ENCODE results near the gene NPAS3.

The NPAS3 gene

DNA sequence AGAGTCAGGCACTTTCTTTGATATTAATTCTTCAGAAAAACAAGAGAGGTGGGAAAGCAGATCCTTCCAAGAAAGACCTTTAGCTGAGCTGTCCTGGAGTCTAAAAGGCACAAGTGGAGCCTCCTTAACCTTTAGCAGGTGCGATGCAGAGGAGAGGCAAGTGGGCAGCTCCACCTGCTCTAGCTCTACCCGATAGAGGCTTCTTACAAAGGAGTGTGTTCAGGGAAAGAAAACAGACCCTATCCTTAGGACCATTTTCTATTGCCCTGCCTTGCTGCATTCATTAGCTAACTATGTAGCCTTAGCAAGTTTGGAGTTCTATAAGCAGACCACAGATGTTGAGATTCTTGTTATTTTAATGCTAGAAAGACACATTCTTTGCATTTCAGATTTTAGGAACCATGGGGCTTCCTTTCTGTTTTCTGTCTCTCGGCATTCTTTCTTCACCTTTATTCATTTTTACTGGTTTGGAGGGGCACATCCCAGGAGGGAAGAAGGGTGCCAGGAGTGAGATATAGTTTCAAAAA, 797.7 kb downstream of the NPAS3 start:
- no peak for DNase-seq

DNA sequence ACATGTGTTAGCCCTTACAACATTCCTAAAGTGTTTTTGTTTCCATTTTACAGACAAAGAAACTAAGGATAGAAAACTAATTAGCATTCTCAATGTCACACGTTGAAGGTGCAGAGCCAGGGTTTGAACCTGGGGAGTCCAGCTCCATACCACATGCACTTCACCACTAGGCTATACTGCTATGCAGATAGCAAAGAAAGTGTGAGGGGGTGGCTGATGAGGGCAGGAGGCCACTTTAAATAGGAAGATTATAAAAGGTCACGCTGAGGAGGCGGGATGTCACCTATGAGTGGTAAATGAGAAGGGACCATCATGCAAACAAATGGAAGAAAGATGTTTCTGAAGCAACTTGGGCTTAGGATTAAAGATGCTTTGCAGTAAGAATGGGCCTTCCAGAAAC, 798.3 kb downstream of the NPAS3 start:
- no peak for DNase-seq

DNA sequence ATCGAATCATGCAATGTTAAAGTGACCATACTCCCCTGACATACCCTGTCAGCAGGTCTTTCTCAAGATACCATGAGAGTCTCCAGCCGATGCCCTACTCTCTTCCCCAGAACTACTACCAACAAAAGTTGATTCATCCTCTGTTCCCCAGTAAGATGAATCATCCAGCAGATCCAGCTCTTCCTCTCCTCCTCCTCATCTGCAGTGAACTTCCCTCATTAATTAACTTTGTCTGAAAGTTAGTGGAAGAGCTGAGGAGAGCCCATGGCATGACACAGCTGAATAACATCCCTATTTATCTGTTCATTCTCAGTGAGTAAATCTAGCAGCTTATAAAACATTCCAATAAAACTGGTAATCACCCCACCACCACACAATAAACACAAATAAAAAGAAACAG, 798.8 kb downstream of the NPAS3 start:
- DNase-seq = no peak

DNA sequence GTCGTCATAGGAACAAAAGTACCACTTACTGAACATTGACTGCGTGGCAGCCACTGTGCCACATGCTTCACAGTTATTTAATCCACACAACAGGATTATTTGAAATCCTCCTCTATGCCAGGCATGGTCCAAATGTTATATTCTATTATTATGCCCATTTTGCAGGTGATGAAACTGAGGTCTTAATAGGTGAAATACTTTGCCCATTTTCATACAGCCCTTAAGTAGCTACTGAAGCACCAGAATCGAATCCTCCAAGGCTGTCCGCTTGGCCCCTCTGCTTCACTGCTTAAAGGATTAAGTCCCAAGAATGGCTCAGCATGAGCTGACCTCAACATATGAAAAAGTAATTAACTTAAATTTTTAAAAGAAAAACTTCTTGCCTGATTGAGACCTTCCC, 799.4 kb downstream of the NPAS3 start:
- no peak for DNase-seq

DNA sequence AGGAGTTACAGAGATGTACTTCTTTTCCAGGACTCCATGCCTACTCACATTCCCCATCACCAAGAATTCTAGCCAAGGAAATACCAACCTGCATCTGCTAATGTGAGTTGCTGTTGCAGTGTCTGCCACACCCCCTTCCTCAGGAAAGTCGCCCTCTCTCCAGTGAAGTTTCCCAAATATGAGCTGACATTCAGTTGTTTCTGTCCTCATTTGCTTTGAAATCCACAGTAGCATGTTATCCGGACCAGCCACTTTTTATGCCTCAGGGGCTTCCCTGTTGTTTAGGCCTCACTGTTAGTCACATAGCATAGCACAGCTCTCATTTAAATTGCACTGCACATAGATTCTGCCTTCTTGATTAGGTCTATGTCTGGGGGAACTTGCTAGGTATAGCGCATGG, 799.8 kb downstream of the NPAS3 start:
- DNase-seq = no peak

DNA sequence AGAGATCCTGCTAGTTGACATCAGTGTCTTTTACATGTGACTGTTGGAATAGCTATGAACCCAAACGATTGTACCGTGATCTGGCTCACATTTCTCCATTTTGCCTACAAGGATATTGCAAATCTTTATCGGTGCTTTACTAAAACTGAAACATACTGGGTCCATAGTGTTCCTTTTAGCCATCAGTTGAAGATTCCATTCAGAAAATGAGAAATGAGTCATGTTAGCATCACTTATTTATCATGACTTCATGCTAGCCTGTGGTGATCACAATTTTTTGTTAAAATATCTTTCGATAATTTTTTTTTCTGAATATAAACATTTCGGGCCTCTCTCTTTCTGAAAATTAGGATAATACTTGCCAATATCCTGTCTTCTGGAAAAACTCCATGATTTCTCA, 801.9 kb downstream of the NPAS3 start:
- no peak for DNase-seq

DNA sequence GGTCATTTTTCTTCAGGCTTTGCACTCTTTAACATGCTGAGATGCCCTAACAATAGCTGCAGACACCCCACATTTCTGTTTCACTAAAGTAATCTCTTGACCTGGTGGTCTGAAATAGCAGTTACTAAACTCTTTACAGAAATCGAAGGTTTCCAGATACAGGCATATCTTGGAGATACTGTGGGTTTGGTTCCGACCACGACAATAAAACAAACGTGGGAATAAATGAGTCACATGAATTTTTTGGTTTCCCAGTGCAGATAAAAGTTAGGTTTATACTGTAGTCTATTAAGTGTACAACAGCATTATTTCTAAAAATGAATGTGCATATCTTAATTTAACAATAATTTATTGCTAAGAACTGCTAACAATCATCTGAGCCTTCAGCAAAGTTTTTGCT, 803.5 kb downstream of the NPAS3 start:
- no peak for DNase-seq

DNA sequence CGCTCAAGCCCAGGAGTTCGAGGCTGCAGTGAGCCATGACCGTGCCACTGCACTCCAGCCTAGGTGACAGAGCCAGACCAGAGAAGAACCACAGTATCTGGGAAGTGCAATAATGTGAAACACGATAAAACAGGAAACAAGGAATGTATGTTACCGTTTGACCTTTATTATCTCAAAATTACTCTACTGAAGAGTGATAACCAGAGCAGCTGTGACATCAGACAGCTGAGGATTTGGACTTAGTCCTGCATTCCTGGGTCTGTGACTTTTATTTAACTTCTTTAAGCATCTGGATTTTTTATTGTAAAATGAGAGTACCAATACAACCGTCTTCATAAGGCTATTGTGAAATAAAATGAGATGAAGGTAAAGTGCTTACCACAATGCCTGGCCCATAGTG, 806.5 kb downstream of the NPAS3 start:
- DNase-seq = no peak

DNA sequence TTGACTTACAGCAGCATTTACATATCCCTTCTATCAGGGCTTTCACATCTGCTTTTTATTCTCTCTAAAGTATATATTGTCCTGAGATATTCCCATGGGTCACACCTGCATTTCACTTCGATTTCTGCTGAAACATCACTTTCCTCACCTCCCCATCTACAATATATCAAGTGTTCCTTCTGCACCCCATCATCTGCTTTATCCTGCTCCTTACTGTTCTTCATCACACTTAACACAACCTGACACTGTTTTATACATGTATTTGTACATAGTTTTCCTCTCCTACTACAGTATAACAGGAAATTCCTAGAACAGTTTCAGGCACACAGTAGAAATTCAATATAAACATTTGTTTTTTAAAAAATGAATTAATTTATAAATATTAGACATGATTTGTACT, 809.1 kb downstream of the NPAS3 start:
- no peak for DNase-seq

DNA sequence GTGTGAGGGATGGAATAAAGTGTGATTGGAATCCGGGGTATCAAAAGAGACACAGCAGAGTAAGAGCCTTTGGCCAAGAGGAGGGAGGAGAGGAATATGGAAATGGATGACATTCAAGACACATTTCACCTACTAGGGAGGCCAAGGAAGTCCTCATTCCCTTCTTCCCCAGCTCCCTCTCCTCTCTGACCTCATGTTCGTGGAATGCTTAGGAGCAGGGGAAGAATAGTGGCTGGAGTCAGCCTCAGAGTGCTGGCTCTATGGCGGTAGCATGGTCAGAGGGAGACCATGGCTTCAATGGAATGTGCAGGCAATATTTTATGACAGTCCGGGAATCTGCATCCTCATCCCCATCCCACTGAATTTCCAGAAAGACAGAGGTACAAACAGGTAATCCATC, 815.6 kb downstream of the NPAS3 start:
- DNase-seq = no peak

DNA sequence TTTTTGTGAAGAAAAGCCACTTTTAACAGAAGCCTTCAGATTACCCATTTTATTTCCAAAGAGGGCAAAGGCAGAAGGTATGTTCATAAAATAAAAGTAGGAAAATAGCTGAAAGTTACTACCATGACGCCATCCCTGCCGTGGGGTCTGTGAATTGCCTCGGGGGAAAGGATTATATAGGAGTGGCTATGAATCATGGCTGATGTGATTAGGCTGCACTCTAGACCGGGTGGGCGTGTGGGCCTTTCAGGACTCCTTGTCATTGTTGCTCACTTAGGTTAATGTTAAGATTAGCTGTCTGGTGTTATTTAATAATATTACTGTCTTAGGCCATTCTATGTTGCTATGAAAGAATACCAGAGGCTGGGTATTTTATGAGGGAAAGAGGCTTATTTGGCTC, 816.7 kb downstream of the NPAS3 start:
- DNase-seq = no peak

DNA sequence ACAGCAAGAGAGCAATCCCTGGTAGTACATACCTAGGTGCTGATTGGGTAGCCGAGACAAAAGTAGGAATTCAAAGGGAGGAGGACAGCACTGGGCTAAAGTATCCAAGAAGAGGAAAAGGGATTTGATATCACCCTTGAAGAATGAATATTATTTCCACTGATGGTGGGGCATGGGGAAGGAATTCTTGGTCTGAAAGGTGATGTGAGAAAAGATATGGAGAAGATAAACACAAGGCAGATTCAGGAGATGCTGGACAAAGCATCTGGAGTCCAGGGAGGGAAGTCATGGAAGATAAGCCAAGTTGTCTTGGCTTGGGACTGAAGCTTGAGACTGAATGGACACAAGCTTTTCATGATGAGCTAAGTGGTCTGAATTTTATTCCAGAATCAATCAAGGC, 818.2 kb downstream of the NPAS3 start:
- no peak for DNase-seq

DNA sequence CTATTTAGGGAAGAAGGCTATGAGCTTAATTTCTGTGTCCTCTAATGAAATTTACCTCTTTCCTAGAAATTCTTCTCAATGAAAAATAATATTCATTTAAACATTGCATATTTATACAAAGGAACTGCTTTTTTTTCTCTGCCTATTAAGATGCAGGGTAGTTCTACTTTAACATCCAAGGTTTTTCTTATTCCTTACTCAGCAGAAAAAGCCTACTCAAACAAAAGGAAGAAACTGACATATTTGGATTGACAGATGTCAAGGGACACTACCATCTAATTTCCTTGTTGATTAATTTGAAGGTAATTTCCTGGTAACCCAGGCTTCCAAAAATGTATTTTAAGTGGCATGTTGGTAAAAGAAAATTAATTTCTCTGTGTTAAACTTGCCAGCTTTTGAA, 819.9 kb downstream of the NPAS3 start:
- no peak for DNase-seq

DNA sequence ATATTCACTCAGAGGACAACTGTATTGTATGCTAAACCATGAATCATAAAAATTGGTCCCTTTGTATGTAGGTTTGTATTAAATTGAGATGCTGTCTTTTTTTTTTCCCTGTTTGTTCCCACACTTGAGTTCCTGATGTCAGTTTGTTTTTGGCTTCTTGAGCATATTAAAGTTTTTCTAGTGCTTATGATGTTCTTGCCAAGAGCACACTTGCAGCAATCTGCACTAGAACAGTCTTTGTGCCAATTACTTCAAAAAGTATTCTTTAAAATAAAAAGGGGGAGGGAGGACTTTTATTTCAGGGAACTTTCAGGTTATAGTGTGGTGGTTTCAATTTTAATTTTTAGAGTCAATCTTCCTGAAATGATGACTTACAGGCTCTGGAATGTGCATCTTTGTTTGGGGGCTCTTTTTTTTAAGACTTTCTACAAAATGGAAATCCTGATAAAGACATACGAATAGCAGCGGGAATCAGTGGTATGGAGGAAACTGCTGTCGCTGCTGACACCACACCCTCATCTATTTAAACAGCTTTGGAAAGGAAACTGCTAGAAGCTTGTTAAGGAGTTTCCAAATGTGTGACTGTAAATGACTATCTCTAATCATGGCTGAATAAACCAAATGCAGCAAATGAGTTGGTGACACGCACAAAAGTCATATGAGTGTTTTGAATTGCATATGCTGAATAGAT, 823.6 kb downstream of the NPAS3 start:
- no peak for DNase-seq

DNA sequence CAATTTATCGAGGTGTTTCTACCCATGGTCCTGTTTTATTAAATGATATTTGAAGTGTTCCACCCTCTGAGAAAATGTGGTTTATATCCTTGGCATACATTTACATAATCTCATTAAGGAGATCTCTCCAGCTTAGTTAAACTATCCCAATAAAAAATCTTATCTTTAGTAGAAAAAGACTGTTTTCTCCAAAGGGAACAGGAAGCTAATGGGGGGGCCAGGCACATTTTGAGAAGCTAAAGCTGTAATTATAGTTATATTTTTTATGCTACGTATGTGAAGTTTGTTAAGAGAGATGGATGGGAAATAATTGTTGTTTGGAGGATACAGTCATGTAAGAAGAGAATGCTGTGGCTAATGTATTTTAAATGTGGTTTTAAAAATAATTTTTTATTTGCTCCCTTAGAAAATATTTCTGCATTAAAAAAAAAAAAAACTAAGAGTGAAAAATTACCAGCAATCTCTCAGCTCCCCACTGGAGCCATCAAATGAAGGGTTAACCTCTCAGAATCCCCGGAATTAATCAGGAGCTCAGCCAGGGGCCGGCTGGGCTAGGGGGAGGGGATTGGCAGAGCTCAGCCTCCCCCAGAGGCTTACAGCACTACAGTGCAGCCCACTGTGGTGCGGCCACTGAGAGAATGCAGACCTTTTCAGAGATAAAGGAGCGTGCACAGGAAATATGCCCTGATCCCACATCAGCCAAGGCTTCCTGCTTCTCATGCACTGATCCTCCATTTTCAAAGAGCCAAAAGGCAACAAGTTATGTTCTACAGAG, 826.4 kb downstream of the NPAS3 start:
- no peak for DNase-seq

DNA sequence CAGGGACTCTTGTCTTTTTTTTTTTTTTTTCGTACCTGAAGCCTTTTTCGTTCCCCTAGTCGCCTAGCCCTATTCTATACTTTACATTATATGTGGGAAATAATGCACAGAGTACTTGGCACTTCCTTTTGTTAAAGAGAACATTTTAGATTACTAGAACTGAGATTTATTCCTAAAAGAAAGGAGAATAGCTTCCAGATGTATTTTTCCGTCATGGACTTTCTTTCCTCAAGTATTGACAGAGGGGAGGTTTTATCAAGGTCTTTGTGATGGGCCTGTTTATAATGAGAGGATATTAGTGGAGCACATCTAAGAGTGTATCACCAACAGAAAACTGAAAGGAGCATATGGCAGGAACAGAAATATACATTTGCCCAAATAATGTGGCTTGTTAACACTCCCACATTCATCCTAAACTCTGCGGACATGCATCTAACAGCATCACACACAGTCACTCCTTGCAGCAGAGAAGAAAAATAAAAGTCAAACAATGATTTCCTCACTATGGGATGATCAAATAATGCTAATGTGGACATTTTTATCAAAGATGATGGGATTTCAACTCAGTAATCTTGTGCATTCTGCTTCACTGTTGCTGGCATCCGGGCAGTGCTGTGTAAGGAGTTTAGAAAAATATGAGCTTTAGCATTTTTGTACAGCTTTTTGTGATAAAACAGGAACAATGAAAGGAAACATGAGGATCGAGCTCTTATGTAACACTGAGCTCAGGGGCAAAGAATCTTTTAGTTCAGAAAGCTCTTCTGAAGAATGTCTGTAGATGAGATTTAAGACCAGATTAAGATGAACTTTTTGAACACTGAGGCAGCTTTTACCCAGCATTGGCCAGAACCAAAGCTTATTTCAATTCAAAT, 829.1 kb downstream of the NPAS3 start:
- no peak for DNase-seq

DNA sequence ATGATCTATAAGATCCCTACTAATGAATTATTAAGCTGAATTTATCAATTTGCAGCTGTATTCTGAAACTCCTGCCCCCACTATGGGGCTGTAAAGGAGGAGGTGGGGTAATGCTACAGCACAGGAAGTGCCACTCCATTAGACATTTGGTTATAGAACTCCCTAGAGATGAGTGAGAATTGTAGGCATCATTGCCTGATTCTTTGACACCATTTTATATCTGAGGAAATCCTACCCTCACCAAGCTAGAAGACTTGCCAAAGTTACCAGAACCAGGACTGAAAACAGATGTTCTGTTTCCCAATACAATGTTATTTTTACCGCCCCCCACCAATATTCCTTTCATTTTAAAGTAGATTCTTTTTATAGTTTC, 829.8 kb downstream of the NPAS3 start:
- no peak for DNase-seq

DNA sequence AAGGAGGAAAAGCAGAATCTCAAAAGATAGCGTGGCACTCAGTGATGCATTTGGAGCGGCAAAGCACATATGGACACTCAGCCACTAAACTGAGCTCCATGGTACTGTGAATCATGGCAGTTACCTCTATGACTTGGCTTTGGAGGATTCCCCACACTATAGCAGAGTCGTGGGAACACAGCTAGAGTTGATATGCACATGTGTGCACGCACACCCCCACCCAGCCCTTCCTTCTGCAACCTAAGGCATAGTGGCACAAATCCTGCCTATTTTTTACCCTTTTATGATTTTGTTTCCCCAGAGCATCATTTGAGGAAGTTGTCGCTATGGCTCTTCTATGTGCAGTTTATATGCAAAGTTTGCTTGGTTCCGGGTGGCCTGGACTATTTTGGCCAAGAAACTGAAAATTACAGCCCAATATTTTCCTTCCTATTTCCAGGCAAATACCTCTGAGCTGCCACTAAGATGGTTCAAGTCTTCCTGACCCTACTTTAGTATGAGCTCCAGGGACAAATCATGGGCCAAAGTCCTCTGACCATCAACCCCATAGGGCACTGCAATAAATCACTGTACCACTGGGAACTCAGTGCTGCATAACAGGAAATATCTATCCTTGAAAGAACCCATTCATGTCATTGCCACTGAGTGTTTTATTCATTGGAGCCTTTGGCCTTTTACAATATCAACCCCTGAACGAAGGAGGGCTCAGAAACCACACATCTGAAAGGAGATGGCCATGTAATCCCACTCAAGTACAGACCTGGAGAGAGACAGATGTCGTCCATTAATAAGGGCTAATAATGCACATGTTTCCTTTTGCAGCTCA, 834.7 kb downstream of the NPAS3 start:
- DNase-seq = no peak

DNA sequence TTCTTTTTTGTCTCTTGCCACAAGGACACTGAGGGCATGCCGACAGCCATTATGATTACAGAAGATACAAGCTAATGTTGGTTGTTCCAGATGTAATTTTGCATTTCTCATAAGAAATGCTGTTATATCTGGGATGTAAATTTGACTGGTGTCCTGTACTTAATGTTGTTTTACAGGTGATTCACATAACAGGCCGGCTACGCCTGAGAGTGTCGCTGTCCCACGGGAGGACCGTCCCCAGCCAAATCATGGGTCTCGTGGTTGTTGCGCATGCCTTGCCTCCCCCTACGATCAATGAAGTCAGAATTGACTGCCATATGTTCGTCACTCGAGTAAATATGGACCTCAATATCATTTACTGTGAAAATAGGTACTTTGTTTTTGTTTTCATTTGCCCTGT, 835.5 kb downstream of the NPAS3 start:
- no peak for DNase-seq

DNA sequence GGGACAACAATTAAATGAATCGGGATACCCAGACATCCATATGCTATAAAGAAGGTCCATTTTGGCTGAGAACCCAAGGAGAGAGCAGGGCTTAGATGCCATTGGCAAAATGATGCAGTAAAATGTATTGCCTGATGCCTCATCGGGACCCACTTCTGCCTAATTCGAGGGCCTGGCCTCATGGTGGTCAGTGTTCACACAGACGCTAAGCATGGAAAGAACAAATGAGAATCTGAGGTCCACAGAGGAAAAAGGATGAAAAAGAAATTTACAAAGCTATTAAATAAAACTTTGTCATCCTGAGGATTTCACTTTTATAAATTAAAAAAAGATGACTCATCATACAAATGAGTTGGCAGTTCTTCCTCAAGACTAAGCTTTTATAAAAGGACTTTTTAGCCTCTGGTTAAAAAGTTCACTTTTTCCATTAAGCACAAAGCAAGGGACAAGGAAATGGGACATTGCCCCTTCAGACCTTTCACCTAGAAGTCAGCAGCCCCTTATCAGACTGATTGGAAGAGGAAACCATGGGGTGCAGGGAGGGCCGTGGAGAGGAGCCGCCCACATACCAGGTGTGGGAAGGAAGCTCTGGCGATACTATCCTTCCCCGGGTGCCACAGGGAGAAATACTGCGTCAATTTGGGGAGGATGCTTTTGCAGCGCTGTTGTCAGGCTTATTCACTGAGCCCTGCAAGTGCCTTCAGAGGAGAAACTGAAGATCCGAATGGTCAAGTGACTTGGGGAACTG, 836.2 kb downstream of the NPAS3 start:
- DNase-seq = no peak

DNA sequence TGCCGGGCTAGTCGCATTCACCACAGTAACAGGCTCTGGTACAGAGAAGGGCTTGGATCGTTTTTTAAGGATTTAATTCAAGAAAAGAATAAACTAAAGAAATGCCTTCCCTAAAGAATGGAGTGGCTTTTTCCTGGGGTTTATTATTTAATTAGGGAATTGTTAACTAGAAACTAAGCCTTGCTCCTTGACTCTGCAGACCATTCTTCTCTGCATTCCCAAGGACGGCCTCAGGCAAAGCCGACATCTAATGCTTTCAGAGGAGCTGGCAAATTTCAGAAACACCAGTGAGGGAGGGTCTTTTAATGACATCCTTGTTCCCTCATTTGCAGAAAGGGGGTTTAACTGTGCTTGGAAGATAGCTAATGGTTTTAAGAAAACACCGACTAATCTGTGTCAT, 838.2 kb downstream of the NPAS3 start:
- DNase-seq = no peak

DNA sequence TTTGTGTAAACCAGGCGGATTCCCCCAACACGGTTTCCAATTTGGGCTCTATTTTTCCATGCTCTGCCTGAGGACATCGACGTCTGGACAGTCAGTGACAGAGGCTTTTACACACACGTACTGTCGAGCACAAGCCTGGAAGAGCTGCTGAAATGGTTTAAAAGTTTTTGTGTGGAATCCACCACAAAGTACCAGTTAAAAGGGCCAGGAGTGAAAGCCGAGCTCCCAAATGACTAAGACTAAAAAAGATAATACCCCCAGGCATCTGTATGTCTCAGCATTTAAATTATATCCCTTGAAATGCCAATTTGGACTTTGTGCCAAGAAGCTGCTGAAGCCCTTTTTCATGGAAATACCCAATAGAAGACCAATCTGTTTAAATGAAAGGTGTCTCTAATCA, 839.0 kb downstream of the NPAS3 start:
- no peak for DNase-seq
